SKM-1 (cell line): ENCODE data around the gene NEBL.
"Not testable (repeated sequence)": the region's sequence is repeated elsewhere in the genome, so short reads cannot be mapped to it uniquely, and the experiment has no call there.

Experiments
- DNase-seq: peaks from one replicate; lab custom pipeline; 2025; ENCODE audit not compliant: unreplicated experiment; lab: John Stamatoyannopoulos, UW

NEBL gene, protein sequence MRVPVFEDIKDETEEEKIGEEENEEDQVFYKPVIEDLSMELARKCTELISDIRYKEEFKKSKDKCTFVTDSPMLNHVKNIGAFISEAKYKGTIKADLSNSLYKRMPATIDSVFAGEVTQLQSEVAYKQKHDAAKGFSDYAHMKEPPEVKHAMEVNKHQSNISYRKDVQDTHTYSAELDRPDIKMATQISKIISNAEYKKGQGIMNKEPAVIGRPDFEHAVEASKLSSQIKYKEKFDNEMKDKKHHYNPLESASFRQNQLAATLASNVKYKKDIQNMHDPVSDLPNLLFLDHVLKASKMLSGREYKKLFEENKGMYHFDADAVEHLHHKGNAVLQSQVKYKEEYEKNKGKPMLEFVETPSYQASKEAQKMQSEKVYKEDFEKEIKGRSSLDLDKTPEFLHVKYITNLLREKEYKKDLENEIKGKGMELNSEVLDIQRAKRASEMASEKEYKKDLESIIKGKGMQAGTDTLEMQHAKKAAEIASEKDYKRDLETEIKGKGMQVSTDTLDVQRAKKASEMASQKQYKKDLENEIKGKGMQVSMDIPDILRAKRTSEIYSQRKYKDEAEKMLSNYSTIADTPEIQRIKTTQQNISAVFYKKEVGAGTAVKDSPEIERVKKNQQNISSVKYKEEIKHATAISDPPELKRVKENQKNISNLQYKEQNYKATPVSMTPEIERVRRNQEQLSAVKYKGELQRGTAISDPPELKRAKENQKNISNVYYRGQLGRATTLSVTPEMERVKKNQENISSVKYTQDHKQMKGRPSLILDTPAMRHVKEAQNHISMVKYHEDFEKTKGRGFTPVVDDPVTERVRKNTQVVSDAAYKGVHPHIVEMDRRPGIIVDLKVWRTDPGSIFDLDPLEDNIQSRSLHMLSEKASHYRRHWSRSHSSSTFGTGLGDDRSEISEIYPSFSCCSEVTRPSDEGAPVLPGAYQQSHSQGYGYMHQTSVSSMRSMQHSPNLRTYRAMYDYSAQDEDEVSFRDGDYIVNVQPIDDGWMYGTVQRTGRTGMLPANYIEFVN

DNA sequence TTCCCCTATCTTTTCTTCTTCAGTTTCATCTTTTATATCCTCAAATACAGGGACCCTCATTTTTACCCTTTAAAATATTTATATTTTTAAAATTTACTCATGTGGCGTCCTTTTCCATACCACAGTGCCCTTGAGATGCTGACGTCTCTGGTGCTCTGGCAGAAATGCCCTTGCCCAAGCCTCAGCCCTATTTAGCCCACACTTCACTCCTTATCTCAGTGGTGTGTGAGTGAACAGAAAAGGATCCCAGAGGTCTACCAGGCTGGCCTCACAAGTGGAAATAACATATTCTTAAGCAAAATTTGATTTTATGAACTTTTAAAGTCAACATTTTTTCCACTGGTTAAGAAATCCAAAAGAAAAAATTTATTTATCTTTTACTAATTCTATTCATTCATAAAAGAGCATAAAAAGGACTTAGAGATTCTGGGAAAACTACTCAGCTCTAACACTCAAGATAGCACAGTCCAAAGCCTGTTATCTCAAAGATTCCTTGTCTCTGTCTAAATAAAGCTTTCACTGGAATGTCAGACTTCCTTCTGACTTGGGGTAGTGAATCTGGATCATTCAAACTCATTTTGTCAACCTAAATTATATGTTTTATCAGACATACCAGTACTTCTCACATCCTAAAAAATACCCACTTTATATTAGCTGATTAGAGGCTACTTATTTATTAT, at the start of gene NEBL:
TSS of gene NEBL (minus strand) at position 166 of the 680 bp plus-strand sequence. CDS start at position 60, 106 bp downstream.
- no peak for DNase-seq

DNA sequence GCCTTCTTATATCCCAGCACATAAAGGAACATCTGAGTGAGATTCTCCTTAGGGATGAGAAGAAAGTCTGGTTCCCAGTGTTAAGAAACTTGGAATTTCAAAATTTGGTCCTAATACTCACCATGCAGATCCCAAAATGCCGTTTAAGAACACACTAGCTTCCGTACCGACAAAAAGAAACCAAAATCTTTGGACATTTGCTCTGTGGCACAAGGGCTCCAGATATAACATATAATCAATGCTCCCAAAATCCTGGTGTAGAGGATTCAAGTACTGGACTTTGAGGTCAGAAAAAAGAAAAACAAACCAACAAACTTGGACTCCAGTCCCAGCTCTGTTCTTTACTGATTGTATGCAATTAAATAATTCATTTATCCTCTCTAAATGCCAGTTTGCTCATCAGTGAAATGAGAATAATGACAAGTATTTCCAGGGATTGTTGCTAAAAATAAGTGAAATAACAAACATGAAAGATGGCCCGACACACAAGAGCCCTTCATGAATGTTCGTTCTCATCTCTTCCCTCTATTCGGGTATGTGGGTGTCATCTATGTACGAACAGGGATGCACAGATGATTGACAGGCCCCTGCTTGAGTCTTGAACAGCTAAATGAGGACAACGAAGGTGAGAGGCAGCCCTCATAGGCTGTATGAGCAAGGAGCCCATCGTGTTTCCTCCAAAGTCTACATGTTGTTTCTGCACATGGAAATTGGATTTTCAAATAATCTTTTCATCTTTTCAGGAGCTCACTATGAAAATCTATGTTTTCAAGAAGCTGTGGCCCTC, 48.6 kb upstream of the NEBL start:
- no peak for DNase-seq

DNA sequence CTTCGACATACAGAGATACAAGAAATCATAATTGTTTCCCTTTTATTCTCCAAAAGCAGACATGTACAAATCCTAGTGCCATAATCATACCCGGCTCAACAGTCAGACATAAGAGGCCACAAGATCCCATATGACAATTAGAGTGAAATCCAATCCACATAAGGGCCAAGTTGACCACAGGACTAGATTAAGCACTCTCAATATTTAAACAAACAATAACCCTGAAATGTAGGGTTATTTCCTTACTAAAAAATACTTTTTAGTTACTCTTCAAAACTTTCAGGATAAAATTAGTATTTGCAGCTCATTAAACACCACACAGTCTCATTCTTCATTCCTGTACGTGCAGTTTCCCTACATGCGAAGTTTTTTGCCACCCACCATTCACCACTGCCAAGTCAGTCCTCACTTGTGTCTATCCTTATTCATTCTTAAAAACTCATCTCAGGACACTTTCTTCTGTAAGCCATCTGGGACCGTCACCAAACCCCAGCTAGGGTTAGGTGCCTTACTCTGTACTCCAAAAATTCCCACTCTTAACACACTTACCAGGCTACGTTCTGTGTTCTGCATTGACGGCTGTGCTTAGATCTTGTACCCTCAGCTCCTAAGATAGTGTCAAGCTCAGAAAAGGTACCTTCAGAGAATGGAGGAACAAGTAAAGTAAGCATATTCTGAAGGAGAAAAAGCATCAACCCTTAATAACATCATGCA, 47.8 kb upstream of the NEBL start:
- no peak for DNase-seq

DNA sequence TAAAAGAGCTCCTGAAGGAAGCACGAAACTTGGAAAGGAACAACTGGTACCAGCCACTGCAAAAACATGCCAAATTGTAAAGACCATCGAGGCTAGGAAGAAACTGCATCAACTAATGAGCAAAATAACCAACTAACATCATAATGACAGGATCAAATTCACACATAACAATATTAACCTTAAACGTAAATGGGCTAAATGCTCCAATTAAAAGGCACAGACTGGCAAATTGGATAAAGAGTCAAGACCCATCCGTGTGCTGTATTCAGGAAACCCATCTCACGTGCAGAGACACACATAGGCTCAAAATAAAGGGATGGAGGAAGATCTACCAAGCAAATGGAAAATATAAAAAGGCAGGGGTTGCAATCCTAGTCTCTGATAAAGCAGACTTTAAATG, 42.3 kb upstream of the NEBL start:
- not testable (repeated sequence) for DNase-seq

GRCh38 chr10:20936396-20936795, 39.3 kb upstream of the NEBL start:
- no peak for DNase-seq

GRCh38 chr10:20935931-20936330, 38.8 kb upstream of the NEBL start:
- no peak for DNase-seq

GRCh38 chr10:20935301-20935700, 38.2 kb upstream of the NEBL start:
- DNase-seq, result no peak

DNA sequence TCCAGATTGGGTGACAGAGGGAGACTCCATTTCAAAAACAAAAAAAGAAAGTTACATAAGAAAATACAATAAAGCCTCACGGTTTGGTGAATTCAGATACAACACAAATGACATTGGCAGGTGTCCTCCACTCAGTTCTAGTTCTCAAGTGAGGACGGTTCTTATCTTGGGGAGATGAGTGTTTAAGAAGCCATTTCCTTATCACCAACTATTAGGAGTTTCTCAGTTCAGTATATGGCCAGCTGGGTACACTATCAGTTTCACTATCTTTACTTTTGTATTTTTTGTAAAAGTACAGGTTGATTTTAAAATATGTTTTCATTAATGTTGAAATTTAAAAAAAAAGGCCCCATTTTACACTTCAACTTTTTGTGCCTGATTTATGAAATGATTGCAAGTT, 36.6 kb upstream of the NEBL start:
- DNase-seq, result no peak

- no peak for DNase-seq
Measured at GRCh38 chr10:20932606-20933126, 35.6 kb upstream of the NEBL start.

DNA sequence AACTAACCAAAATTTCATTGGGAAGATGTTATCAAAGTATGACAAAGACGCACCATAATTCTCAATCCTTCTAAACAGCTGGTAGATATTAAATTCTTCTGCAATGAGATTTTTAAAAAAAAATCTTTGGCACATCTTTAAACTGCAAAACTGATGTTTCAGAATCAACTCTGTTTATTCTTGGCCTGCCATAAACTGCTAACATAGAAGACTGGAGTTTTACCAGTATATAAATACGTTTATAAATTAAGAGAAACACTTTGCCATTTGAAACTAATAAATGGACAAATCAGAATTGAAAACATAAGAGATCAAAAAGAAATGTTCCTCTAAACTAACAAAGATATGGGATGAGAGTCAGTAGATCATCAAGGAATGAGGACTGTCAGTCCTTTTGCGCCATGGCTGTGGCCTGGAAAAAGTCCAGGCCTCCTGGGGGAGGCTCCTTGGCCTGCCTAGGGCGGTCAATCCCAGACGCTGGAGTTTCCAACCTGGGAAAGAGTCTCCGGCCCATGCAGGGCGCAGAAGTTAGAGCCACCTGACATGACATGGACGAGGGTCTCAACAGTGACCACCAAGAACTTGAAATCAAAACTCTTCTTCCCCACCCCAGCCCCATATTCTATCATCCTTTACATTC, 34.2 kb upstream of the NEBL start:
- DNase-seq, result no peak

- DNase-seq, result no peak
Measured at GRCh38 chr10:20927456-20927855, 30.3 kb upstream of the NEBL start.

- DNase-seq, result no peak
Measured at GRCh38 chr10:20922451-20922850, 25.3 kb upstream of the NEBL start.

- DNase-seq, result no peak
Measured at GRCh38 chr10:20922033-20922432, 24.9 kb upstream of the NEBL start.

- DNase-seq, result no peak
Measured at GRCh38 chr10:20920061-20920460, 22.9 kb upstream of the NEBL start.

- no peak for DNase-seq
Measured at GRCh38 chr10:20919481-20919880, 22.4 kb upstream of the NEBL start.

- no peak for DNase-seq
Measured at GRCh38 chr10:20916976-20917375, 19.9 kb upstream of the NEBL start.

DNA sequence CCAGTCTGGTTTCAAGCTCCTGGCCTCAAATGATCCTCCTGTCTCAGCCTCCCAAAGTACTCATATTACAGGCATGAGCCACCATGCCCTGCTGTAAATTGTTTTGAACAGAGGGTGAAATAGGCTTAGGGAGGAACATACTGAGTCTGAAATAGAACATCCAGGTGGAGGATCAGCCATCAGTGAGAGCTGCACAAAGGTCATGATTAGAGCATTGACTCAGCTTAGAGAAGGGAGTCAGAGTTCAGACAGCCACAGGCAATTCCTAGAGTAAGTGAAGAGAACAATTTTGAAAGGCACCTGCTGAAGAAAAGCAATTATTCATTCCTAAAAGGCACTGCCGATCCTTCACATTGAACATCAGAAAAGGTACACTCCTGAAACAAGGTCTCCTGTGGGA, 15.9 kb upstream of the NEBL start:
- DNase-seq, result no peak

- DNase-seq, result no peak
Measured at GRCh38 chr10:20911626-20912025, 14.5 kb upstream of the NEBL start.

GRCh38 chr10:20909801-20910200, 12.7 kb upstream of the NEBL start:
- no peak for DNase-seq
